GM12878 (cell line): ENCODE data around the gene TMEM170B. TPM values are rescaled to one million over a fixed set of nuclear protein-coding genes. Genes with fewer than 3 reads are reported as not detected.

Experiments
- ATAC-seq: fragments of 200-7000 bp; cut with Tn5 transposase; 3 replicates; pipeline ENCODE4 v1.9.1; 2020; ENCODE audit warnings: mild to moderate bottlenecking, moderate library complexity
- BruUV-seq: library from RNA; stranded (reverse); fragments of 400-500 nt; replicated peaks from 2 replicates; lab custom pipeline; 2021; lab: Mats Ljungman, UMichigan
- CTCF ChIA-PET: fragments of 300-600 bp; sonication (Branson Sonifier 250); formaldehyde crosslinking; extraction: SDS; loops from one replicate; lab custom pipeline; 2021; ENCODE audit warnings: inconsistent platforms; lab: Yijun Ruan, JAX
- POLR2A ChIA-PET: fragments of 350-600 bp; formaldehyde crosslinking; extraction: SDS; loops from one replicate; lab custom pipeline; 2021; ENCODE audit warnings: inconsistent platforms; lab: Charles Lee
- RAD21 ChIA-PET: fragments of 300-600 bp; sonication (Branson Sonifier 250); formaldehyde crosslinking; loops from one replicate; lab custom pipeline; 2023; ENCODE audit warnings: antibody characterized with exemption; ENCODE audit not compliant: unreplicated experiment; lab: Charles Lee
- SMC1A ChIA-PET: fragments of 300-600 bp; sonication (Branson Sonifier 250); formaldehyde crosslinking; loops from one replicate; lab custom pipeline; 2023; ENCODE audit not compliant: unreplicated experiment, uncharacterized antibody; lab: Charles Lee
- DNase-seq: peaks from one replicate; pipeline ENCODE4 v3.0.0-alpha.2; 2011; ENCODE audit warnings: low read depth, low spot score
- FAIRE-seq: peaks from 3 replicates; lab custom pipeline; 2011; peaks lifted over from hg19 to GRCh38; lab: Jason Lieb, UNC
- H2AFZ ChIP-seq: 2 replicates; pipeline ENCODE4 v1.6.0; 2011; ENCODE audit warnings: low read depth, low read length, control low read depth; ENCODE audit not compliant: control insufficient read depth
- H3K27ac ChIP-seq: 2 replicates; pipeline ENCODE4 v1.5.1; 2011; ENCODE audit warnings: control low read depth; ENCODE audit not compliant: control insufficient read depth, insufficient read depth
- H3K27me3 ChIP-seq, 2 experiments: replicated peaks in 1 of 2; 2 replicates each; pipeline versions ENCODE4 v1.6.0 to v1.6.1; 2011; ENCODE audit warnings: low read length in 1 of 2; ENCODE audit not compliant: control insufficient read depth in 2 of 2, insufficient read depth in 2 of 2
- H3K36me3 ChIP-seq, 2 experiments: 2 replicates each; pipeline ENCODE4 v1.5.1; 2011; ENCODE audit warnings: low read length in 1 of 2; ENCODE audit not compliant: control insufficient read depth in 2 of 2, insufficient read depth in 2 of 2
- H3K4me1 ChIP-seq: 2 replicates; pipeline ENCODE4 v1.6.1; 2011; ENCODE audit warnings: mild to moderate bottlenecking, low read length, moderate library complexity, mixed read lengths; ENCODE audit not compliant: control insufficient read depth, insufficient read depth
- H3K4me2 ChIP-seq: 2 replicates; pipeline ENCODE4 v1.6.0; 2011; ENCODE audit warnings: control low read depth; ENCODE audit not compliant: control insufficient read depth, insufficient read depth
- H3K4me3 ChIP-seq: fragments of 200-600 bp; sonication (generic); 2 replicates; pipeline ENCODE4 v1.5.1; 2016
- H3K79me2 ChIP-seq: 2 replicates; pipeline ENCODE4 v1.6.0; 2011; ENCODE audit warnings: low read length; ENCODE audit not compliant: control insufficient read depth, insufficient read depth
- H3K9ac ChIP-seq: 2 replicates; pipeline ENCODE4 v1.8.0; 2011; ENCODE audit warnings: low read length, control low read depth, mixed read lengths; ENCODE audit not compliant: control insufficient read depth, insufficient read depth
- H3K9me3 ChIP-seq: replicated peaks from 3 replicates; pipeline ENCODE4 v1.5.1; 2011; ENCODE audit warnings: mild to moderate bottlenecking, low read length; ENCODE audit not compliant: control insufficient read depth, insufficient read depth
- H4K20me1 ChIP-seq: 2 replicates; pipeline ENCODE4 v1.6.0; 2011; ENCODE audit not compliant: control insufficient read depth, insufficient read depth
- BCL3 ChIP-seq: IDR thresholded peaks from 2 replicates; pipeline ENCODE4 v1.6.1; 2011; ENCODE audit warnings: borderline replicate concordance, low read depth, mild to moderate bottlenecking, moderate library complexity, low read length; ENCODE audit not compliant: insufficient read depth, poor library complexity, severe bottlenecking
- BHLHE40 ChIP-seq, 2 experiments: fragments of 450-650 bp in 1 of 2; IDR thresholded peaks; 2 replicates each; pipeline ENCODE4 v1.6.1; 2011 to 2017; ENCODE audit warnings: low read depth in 2 of 2, borderline replicate concordance in 1 of 2, improper control_type of control experiment in 1 of 2, low read length in 1 of 2, mild to moderate bottlenecking in 1 of 2
- CEBPB ChIP-seq, 2 experiments: fragments of 150-350 bp in 1 of 2; IDR thresholded peaks; 2 replicates each; pipeline ENCODE4 v1.6.1; 2012 to 2014; ENCODE audit warnings: low read depth in 2 of 2, low read length in 2 of 2, borderline replicate concordance in 1 of 2, inconsistent platforms in 1 of 2
- E4F1 ChIP-seq: fragments of 450-650 bp; IDR thresholded peaks from 2 replicates; pipeline ENCODE4 v1.6.1; 2018; ENCODE audit warnings: borderline replicate concordance, mild to moderate bottlenecking; ENCODE audit not compliant: partially characterized antibody
- HCFC1 ChIP-seq: fragments of 150-350 bp; IDR thresholded peaks from 2 replicates; pipeline ENCODE4 v1.6.1; 2014; ENCODE audit warnings: low read length
- NFYA ChIP-seq: IDR thresholded peaks from 2 replicates; pipeline ENCODE4 v1.6.1; 2011; ENCODE audit warnings: low read depth, mild to moderate bottlenecking, low read length, improper control_type of control experiment, borderline replicate concordance
- RBBP5 ChIP-seq: fragments of 200-600 bp; sonication (generic); conservative IDR thresholded peaks from 2 replicates; pipeline ENCODE4 v1.6.1; 2016
- WGBS: methylation state at CpG from one replicate; pipeline ENCODE4 v1.1.6; 2016; ENCODE audit warnings: low lambda C conversion rate; ENCODE audit not compliant: insufficient replicate concordance, insufficient coverage; ENCODE audit errors: missing lambda C conversion rate; 5-methylcytosine and 5-hydroxymethylcytosine counted together
- in situ Hi-C: fragments of 300-500 bp; cut with MboI; formaldehyde crosslinking; loops from 9 replicates; pipeline ENCODE4 v1.14.3; 2018; ENCODE audit warnings: mixed read lengths
- intact Hi-C: fragments of 100-400 bp; cut with micrococcal nuclease; formaldehyde crosslinking; loops from one replicate; pipeline ENCODE4 v1.14.2; 2022; ENCODE audit not compliant: unreplicated experiment
- polyA plus RNA-seq, 11 experiments: library from polyadenylated mRNA; depleted of rRNA in 4 of 11; unstranded in 6 of 11; stranded (reverse) in 5 of 11; fragments of >200 nt; fragmentation: Nextera tagmentation in 4 of 11; fragmentation: Illumina TruSeq in 1 of 11; extraction: Ambion mirVana in 4 of 11; extraction: Trizol in 1 of 11; gene quantifications; 1 replicate in 1 of 11; 2 replicates in 10 of 11; pipeline versions ENCODE4 v1.2.1 to v1.2.3, GENCODE V29; 2011 to 2016; ENCODE audit warnings: inconsistent platforms in 2 of 11, missing spikeins in 2 of 11, low read depth in 1 of 11
- total RNA-seq, 4 experiments: library from RNA; depleted of rRNA in 3 of 4; stranded (reverse); fragments of >200 nt in 3 of 4; fragmentation: Illumina TruSeq in 1 of 4; extraction: Trizol in 1 of 4; gene quantifications; 2 replicates each; pipeline versions ENCODE4 v1.2.1 to v1.2.3, GENCODE V29; 2013 to 2021

TMEM170B gene
- total and polyA plus RNA-seq, 10 of the 15 experiments (the other 5 are each of a cell fraction or from before 2014, with no cell fraction given) = 0.38 to 10.3 (median 4.2) TPM

- DNase-seq (no peak), ATAC-seq (no peak), FAIRE-seq (no peak)
- H3K4me2 ChIP-seq = peak overlapping the region; percentile 39
- H3K79me2 ChIP-seq = peaks cover 26% of the 10 kb centered on the region
- ChIA-PET SMC1A (no interaction called here), POLR2A (no interaction called here), CTCF (no interaction called here), RAD21 (interaction anchor here (1.1 kb wide), 1 partner anchor 21 kb away, joined by 3 read pairs; no protein-coding TSS in a partner anchor)
- TSS peak; percentile 89 for BruUV-seq
- in situ Hi-C loops = no loop called here
- 0% methylated on average over 12 of the region's 12 CpGs for WGBS
- no peaks in the 10 kb centered on the region for H3K9me3 ChIP-seq
- H3K4me1 ChIP-seq = no peaks in the 10 kb centered on the region; the same call in 1 of the 2 replicates
- H3K4me3 ChIP-seq = peak overlapping the region; percentile 74
- TF ChIP-seq HCFC1 = no peak
- no peak for TF ChIP-seq BCL3
- TF ChIP-seq RBBP5 = no peak
- no peak for TF ChIP-seq E4F1
- no peak for TF ChIP-seq NFYA
- no peak for TF ChIP-seq CEBPB (IDR thresholded peaks at IDR 0.05; ENCODE audit: borderline replicate concordance in 1 of 2, low read depth in 2 of 2, low read length in 2 of 2)
- no peak for TF ChIP-seq BHLHE40 (IDR thresholded peaks at IDR 0.05; ENCODE audit: borderline replicate concordance in 1 of 2, low read depth in 2 of 2, low read length in 1 of 2)
- H3K9ac ChIP-seq = peak overlapping the region; percentile 33
- peak overlapping the region; percentile 33 for H2AFZ ChIP-seq
- intact Hi-C loops = loop anchor here (1.0 to 2.0 kb wide), 2 partner anchors 22 to 39 kb away; no protein-coding TSS in a partner anchor
- H3K27ac ChIP-seq = 0 out of 2 replicates have a peak overlapping the region, but pooled peaks have one; percentile 27
- no peaks in the 10 kb centered on the region for H4K20me1 ChIP-seq
- no peaks in the 10 kb centered on the region for H3K27me3 ChIP-seq
- H3K36me3 ChIP-seq = no peaks in the 10 kb centered on the region
Measured at GRCh38 chr6:11536795-11537194, 754 bp upstream of the TMEM170B start.
